CD4-positive, alpha-beta T cell (primary cell): ENCODE results near the gene MUSK. TPM values are rescaled to one million over a fixed set of nuclear protein-coding genes. Genes with fewer than 3 reads are reported as not detected.

Experiments used
- ATAC-seq: fragments of 200-7000 bp; cut with Tn5 transposase; one replicate; pipeline ENCODE4 v1.10.0; 2022; ENCODE audit warnings: mild to moderate bottlenecking; ENCODE audit not compliant: poor library complexity
- CTCF ChIA-PET: fragments of 350-600 bp; sonication (Branson Sonifier 250); formaldehyde crosslinking; loops from one replicate; lab custom pipeline; 2021; ENCODE audit warnings: antibody characterized with exemption, inconsistent platforms; lab: Charles Lee
- POLR2A ChIA-PET: fragments of 350-600 bp; sonication (Branson Sonifier 250); formaldehyde crosslinking; loops from one replicate; lab custom pipeline; 2021; ENCODE audit warnings: antibody characterized with exemption, inconsistent platforms; lab: Charles Lee
- DNase-seq, 14 experiments: peaks; one replicate each; pipeline ENCODE4 v3.0.0-alpha.2; 2013 to 2020; ENCODE audit warnings: mixed read lengths in 2 of 14
- H3K27ac ChIP-seq, 2 donors: one replicate each; pipeline versions ENCODE4 v1.5.1 to v1.7.0; 2013; ENCODE audit warnings: low read length in 2 of 2, low read depth in 1 of 2, mild to moderate bottlenecking in 1 of 2
- H3K27me3 ChIP-seq, 2 experiments: 1 replicate in 1 of 2; 2 replicates in 1 of 2; pipeline versions ENCODE4 v1.6.1 to v1.7.0; 2013; ENCODE audit warnings: low read length in 2 of 2, control low read depth in 1 of 2, mild to moderate bottlenecking in 1 of 2, moderate library complexity in 1 of 2; ENCODE audit not compliant: insufficient read depth in 2 of 2, control insufficient read depth in 1 of 2
- H3K36me3 ChIP-seq: one replicate; pipeline ENCODE4 v1.6.1; 2013; ENCODE audit warnings: low read length, control low read depth; ENCODE audit not compliant: insufficient read depth
- H3K4me1 ChIP-seq: one replicate; pipeline ENCODE4 v1.6.1; 2013; ENCODE audit warnings: low read length, control low read depth; ENCODE audit not compliant: insufficient read depth
- H3K4me3 ChIP-seq: one replicate; pipeline ENCODE4 v1.5.1; 2013; ENCODE audit warnings: mild to moderate bottlenecking, low read length, moderate library complexity
- H3K9me3 ChIP-seq, 2 experiments: 1 replicate in 1 of 2; 2 replicates in 1 of 2; pipeline versions ENCODE4 v1.6.1 to v1.7.0; 2013; ENCODE audit warnings: low read length in 2 of 2, mild to moderate bottlenecking in 2 of 2, control low read depth in 1 of 2, moderate library complexity in 1 of 2; ENCODE audit not compliant: control insufficient read depth in 1 of 2, insufficient read depth in 1 of 2
- H3K27ac Mint-ChIP-seq: one replicate; pipeline ENCODE4 v1.8.0; 2020; ENCODE audit warnings: mixed read lengths
- H3K27me3 Mint-ChIP-seq: one replicate; pipeline ENCODE4 v1.8.0; 2021; ENCODE audit warnings: mixed read lengths
- H3K36me3 Mint-ChIP-seq: one replicate; pipeline ENCODE4 v1.8.0; 2021; ENCODE audit warnings: low read depth, mixed read lengths
- H3K4me1 Mint-ChIP-seq: one replicate; pipeline ENCODE4 v1.8.0; 2021; ENCODE audit warnings: low read depth, mixed read lengths
- H3K4me3 Mint-ChIP-seq: one replicate; pipeline ENCODE4 v1.8.0; 2020; ENCODE audit warnings: mild to moderate bottlenecking, mixed read lengths
- H3K9me3 Mint-ChIP-seq: one replicate; pipeline ENCODE4 v1.8.0; 2020; ENCODE audit warnings: mixed read lengths
- CTCF ChIP-seq: fragments of 200-600 bp; IDR thresholded peaks from one replicate; pipeline ENCODE4 v1.8.0; 2022; ENCODE audit warnings: antibody characterized with exemption, mild to moderate bottlenecking
- intact Hi-C, 2 experiments: fragments of 100-400 bp; cut with DNase I in 1 of 2; cut with micrococcal nuclease in 1 of 2; formaldehyde crosslinking; loops; one replicate each; pipeline versions ENCODE4 v1.15.1 to v1.9.0; 2023 to 2025; cut with DNase I, micrococcal nuclease
- total RNA-seq, 174 experiments: library from RNA in 2 of 174; stranded (reverse) in 2 of 174; gene quantifications; one replicate each; pipeline ENCODE4 v1.2.3 and lab custom pipeline; 2021 to 2026

MUSK gene
- total RNA-seq, 2 experiments from 2014 or later, result not detected

GRCh38 chr9:110769667-110770066 lies 101.1 kb downstream of the MUSK start:
- no peak for DNase-seq
- CTCF ChIA-PET, result no interaction called here
- H3K36me3 ChIP-seq, result no peaks in the 10 kb centered on the region
- no peak overlapping the region for H3K4me3 ChIP-seq
- no peak overlapping the region for H3K27ac ChIP-seq
- no peak for ATAC-seq
- Mint-ChIP-seq H3K27me3 (no peaks in the 10 kb centered on the region), H3K36me3 (no peaks in the 10 kb centered on the region), H3K4me1 (no peaks in the 10 kb centered on the region), H3K9me3 (no peaks in the 10 kb centered on the region), H3K4me3 (no peak overlapping the region), H3K27ac (no peak overlapping the region)
- no peaks in the 10 kb centered on the region for H3K4me1 ChIP-seq
- H3K9me3 ChIP-seq, result no peaks in the 10 kb centered on the region
- POLR2A ChIA-PET, result no interaction called here
- intact Hi-C loops, result no loop called here
- TF ChIP-seq CTCF, result no peak
- no peaks in the 10 kb centered on the region for H3K27me3 ChIP-seq

GRCh38 chr9:110775724-110776123 lies 107.1 kb downstream of the MUSK start:
- ChIA-PET CTCF (no interaction called here), POLR2A (no interaction called here)
- Mint-ChIP-seq H3K9me3 (no peaks in the 10 kb centered on the region), H3K36me3 (no peaks in the 10 kb centered on the region), H3K27ac (no peak overlapping the region), H3K4me1 (no peaks in the 10 kb centered on the region), H3K27me3 (no peaks in the 10 kb centered on the region), H3K4me3 (no peak overlapping the region)
- no peaks in the 10 kb centered on the region for H3K9me3 ChIP-seq
- intact Hi-C loops, result no loop called here
- H3K4me1 ChIP-seq, result no peaks in the 10 kb centered on the region
- no peak for TF ChIP-seq CTCF
- H3K27ac ChIP-seq, result no peak overlapping the region
- DNase-seq (no peak), ATAC-seq (no peak)
- H3K36me3 ChIP-seq, result no peaks in the 10 kb centered on the region
- no peak overlapping the region for H3K4me3 ChIP-seq
- no peaks in the 10 kb centered on the region for H3K27me3 ChIP-seq

- H3K27me3 ChIP-seq, result no peaks in the 10 kb centered on the region
- ChIA-PET CTCF (no interaction called here), POLR2A (no interaction called here)
- intact Hi-C loops, result no loop called here
- H3K4me3 ChIP-seq, result no peak overlapping the region
- no peaks in the 10 kb centered on the region for H3K9me3 Mint-ChIP-seq
- no peaks in the 10 kb centered on the region for H3K27me3 Mint-ChIP-seq
- H3K27ac Mint-ChIP-seq, result no peak overlapping the region
- no peaks in the 10 kb centered on the region for H3K9me3 ChIP-seq
- H3K36me3 ChIP-seq, result no peaks in the 10 kb centered on the region
- no peak for TF ChIP-seq CTCF
- no peaks in the 10 kb centered on the region for H3K4me1 Mint-ChIP-seq
- H3K27ac ChIP-seq, result no peak overlapping the region
- no peaks in the 10 kb centered on the region for H3K36me3 Mint-ChIP-seq
- H3K4me1 ChIP-seq, result no peaks in the 10 kb centered on the region
- no peak overlapping the region for H3K4me3 Mint-ChIP-seq
- ATAC-seq (no peak), DNase-seq (no peak)
Observed at GRCh38 chr9:110776221-110776620, 107.6 kb downstream of the MUSK start.
